HG03066 (cell line): Measurements from ENCODE around the gene NQO2.

Source experiments
- ATAC-seq: cut with Tn5 transposase; IDR thresholded peaks from one replicate; pipeline ENCODE4 v1.9.1; 2021; ENCODE audit warnings: low read depth; ENCODE audit not compliant: unreplicated experiment

The NQO2 gene

GRCh38 chr6:3068329-3069214 is 68.9 kb downstream of the NQO2 start, which contains the start of gene RIPK1:
RIPK1 (plus strand) TSS chr6:3068494; CDS start chr6:3076824, 8,330 bp downstream.
- ATAC-seq = peak; percentile 70
